Hepatocyte (in vitro differentiated cells): ENCODE data around the gene NMNAT3.

Experiments
- EZH2 ChIP-seq: fragments of 200-600 bp; sonication (generic); IDR thresholded peaks from 2 replicates; pipeline ENCODE4 v1.6.1; 2016; ENCODE audit warnings: antibody characterized with exemption, mild to moderate bottlenecking, borderline replicate concordance
- TF ChIP-seq, protein P1 (sequence below): fragments of 200-600 bp; sonication (generic); IDR thresholded peaks from 2 replicates; pipeline ENCODE4 v1.5.1; 2016; ENCODE audit warnings: antibody characterized with exemption, mild to moderate bottlenecking; ENCODE audit not compliant: poor library complexity

DNA sequence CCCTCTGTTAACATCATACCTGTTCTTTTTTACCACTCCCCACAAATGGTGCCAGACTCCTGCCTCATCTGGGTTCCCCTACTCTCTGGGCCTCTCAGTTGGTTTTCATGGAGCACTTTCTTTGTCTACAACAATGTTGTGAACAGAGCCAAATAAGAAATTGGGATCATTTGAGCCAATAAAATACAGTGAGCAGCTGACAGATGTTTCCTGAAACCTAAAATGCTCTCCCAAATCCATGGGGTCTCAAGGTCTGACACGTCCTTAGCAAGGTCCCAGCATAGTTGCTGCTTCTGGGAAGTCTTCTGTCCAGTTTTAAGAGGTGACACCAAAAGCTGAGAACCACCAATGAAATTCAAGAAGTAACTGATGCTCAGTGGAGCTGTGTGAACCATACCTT lies 1.7 kb downstream of the NMNAT3 start:
- TF ChIP-seq, protein P1, sequence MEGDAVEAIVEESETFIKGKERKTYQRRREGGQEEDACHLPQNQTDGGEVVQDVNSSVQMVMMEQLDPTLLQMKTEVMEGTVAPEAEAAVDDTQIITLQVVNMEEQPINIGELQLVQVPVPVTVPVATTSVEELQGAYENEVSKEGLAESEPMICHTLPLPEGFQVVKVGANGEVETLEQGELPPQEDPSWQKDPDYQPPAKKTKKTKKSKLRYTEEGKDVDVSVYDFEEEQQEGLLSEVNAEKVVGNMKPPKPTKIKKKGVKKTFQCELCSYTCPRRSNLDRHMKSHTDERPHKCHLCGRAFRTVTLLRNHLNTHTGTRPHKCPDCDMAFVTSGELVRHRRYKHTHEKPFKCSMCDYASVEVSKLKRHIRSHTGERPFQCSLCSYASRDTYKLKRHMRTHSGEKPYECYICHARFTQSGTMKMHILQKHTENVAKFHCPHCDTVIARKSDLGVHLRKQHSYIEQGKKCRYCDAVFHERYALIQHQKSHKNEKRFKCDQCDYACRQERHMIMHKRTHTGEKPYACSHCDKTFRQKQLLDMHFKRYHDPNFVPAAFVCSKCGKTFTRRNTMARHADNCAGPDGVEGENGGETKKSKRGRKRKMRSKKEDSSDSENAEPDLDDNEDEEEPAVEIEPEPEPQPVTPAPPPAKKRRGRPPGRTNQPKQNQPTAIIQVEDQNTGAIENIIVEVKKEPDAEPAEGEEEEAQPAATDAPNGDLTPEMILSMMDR: no peak
- no peak for TF ChIP-seq EZH2
